ENCODE data around the gene TNNC2. TPM values are rescaled to one million over a fixed set of nuclear protein-coding genes. Genes with fewer than 3 reads are reported as not detected.

TNNC2 gene
- total and polyA plus RNA-seq, 9 of the 15 experiments (the other 6 are each of a cell fraction or from before 2014, with no cell fraction given) = not detected

DNA sequence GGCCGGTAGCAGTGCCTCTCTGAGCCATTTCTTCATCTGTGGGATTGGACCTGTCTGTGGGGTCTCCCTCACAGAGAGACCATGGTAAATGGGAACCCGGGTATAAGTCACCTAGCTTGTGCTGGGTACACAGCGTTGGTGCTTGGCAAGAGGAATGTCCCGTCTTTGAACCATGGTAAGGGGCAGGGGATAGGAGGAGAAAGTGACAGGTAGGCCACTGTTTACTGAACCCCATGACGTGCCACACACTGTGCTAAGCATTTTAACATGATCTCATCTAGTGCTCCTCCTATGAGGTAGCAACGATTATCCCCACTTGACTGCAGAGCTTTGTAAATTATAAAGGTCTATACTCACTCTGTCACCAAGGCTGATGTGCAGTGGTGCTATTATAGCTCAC lies 600 bp upstream of the TNNC2 start (continued):
- TF ChIP-seq ZBTB7A (IDR thresholded peaks at IDR 0.05; ENCODE audit: borderline replicate concordance, control insufficient read depth, low read depth, low read length) = no peak
- TF ChIP-seq ZFP1 (CRISPR knock-in tag; IDR thresholded peaks at IDR 0.05) = no peak

GRCh38 chr20:45826381-45827019 lies 612 bp downstream of the TNNC2 start:
- intact Hi-C loops (cut with micrococcal nuclease) (no loop called here), in situ Hi-C loops (cut with MboI) (no loop called here)
- H3K4me1 ChIP-seq (replicated peaks in 1 of 2; ENCODE audit: control insufficient read depth in 2 of 2, insufficient read depth in 2 of 2, low read length in 2 of 2) = peaks cover 14 to 32% of the 10 kb centered on the region in 2 experiments; a peak in 4 of 5 replicates
- ChIA-PET POLR2A (interaction anchor here (0.6 to 0.7 kb wide), 6 partner anchors 48 to 941 kb away, joined by 3 read pairs; partner anchors contain the start of gene YWHAB), CTCF (ENCODE audit: low intra/inter-chr PET ratio) (no interaction called here)
- peak overlapping the region in 1 of 2 experiments; percentile 10; a peak in 1 of 4 replicates for H3K9ac ChIP-seq (ENCODE audit: insufficient read depth in 1 of 2, low read depth in 2 of 2, low read length in 2 of 2)
- peaks cover 0 to 4% of the 10 kb centered on the region in 2 experiments; a peak in 1 of 5 replicates for H3K27me3 ChIP-seq (ENCODE audit: control insufficient read depth in 2 of 2, insufficient read depth in 2 of 2, low read length in 2 of 2)
- no peaks in the 10 kb centered on the region for H3K9me1 ChIP-seq (ENCODE audit: control insufficient read depth, insufficient read depth, low read length)
- no peaks in the 10 kb centered on the region for H3K36me3 ChIP-seq (ENCODE audit: control insufficient read depth, insufficient read depth, low read length)
- H3K27ac ChIP-seq (ENCODE audit: extremely low read depth, low read depth, low read length) = no peak overlapping the region
- WGBS (ENCODE audit: insufficient coverage, low coverage, missing lambda C conversion rate) = 28% methylated on average over 5 of the region's 6 CpGs
- DNase-seq (ENCODE audit: extremely low read depth in 1 of 4, low spot score in 3 of 4) = peak; percentile 52 to 67 (median 58)
- no TSS peak for BruUV-seq (replicated peaks)
- peak overlapping the region; percentile 53; the same call in 1 of the 2 replicates for H2AFZ ChIP-seq (ENCODE audit: low read depth, low read length)
- H3K79me2 ChIP-seq (ENCODE audit: control insufficient read depth, insufficient read depth, low read length) = no peaks in the 10 kb centered on the region
- FAIRE-seq = peak; percentile 6
- H4K20me1 ChIP-seq (replicated peaks; ENCODE audit: control insufficient read depth, insufficient read depth, low read length) = no peaks in the 10 kb centered on the region
- peak; percentile 56 for ATAC-seq
- H3K9me3 ChIP-seq (replicated peaks; ENCODE audit: control insufficient read depth, insufficient read depth, low read depth, low read length) = no peaks in the 10 kb centered on the region
- no peak overlapping the region for H3K4me2 ChIP-seq (ENCODE audit: insufficient read depth, low read length)
- no peak overlapping the region for H3K4me3 ChIP-seq
- TF ChIP-seq ZNF384 (IDR thresholded peaks at IDR 0.05; ENCODE audit: low read depth, low read length) (no peak), ETV1 (tag; conservative IDR thresholded peaks at IDR 0.05; ENCODE audit: low read depth) (no peak), NCOA6 (IDR thresholded peaks at IDR 0.05) (no peak), TCF3 (CRISPR knock-in tag; IDR thresholded peaks at IDR 0.05) (no peak), U2AF2 (optimal IDR thresholded peaks at IDR 0.05; ENCODE audit: low read depth, low read length) (no peak), EWSR1 (IDR thresholded peaks at IDR 0.05; ENCODE audit: borderline replicate concordance, low read depth, partially characterized antibody) (no peak), CEBPB (tag; IDR thresholded peaks at IDR 0.05) (no peak), PPARD (CRISPR knock-in tag; IDR thresholded peaks at IDR 0.05) (no peak), ATF1 (CRISPR knock-in tag; IDR thresholded peaks at IDR 0.05) (no peak), ATF1 (tag; IDR thresholded peaks at IDR 0.05) (no peak), WHSC1 (IDR thresholded peaks at IDR 0.05; ENCODE audit: low read length) (no peak), FOSL1 (tag; conservative IDR thresholded peaks at IDR 0.05) (peak; percentile 57), KDM1A (IDR thresholded peaks at IDR 0.05) (no peak), ZC3H4 (CRISPR knock-in tag; IDR thresholded peaks at IDR 0.05; ENCODE audit: borderline replicate concordance) (no peak), JUN (IDR thresholded peaks at IDR 0.05; ENCODE audit: borderline replicate concordance, low read depth, low read length) (0 out of 2 replicates have a peak, but pooled peaks have one; percentile 5), JUN (CRISPR knock-in tag; IDR thresholded peaks at IDR 0.05; ENCODE audit: borderline replicate concordance) (no peak)
- TF ChIP-seq, protein P1, sequence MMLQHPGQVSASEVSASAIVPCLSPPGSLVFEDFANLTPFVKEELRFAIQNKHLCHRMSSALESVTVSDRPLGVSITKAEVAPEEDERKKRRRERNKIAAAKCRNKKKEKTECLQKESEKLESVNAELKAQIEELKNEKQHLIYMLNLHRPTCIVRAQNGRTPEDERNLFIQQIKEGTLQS (IDR thresholded peaks at IDR 0.05) = peak; percentile 60
- TF ChIP-seq, protein P1 (CRISPR knock-in tag; conservative IDR thresholded peaks at IDR 0.05) = no peak
- TF ChIP-seq, protein P2, sequence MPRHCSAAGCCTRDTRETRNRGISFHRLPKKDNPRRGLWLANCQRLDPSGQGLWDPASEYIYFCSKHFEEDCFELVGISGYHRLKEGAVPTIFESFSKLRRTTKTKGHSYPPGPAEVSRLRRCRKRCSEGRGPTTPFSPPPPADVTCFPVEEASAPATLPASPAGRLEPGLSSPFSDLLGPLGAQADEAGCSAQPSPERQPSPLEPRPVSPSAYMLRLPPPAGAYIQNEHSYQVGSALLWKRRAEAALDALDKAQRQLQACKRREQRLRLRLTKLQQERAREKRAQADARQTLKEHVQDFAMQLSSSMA (CRISPR knock-in tag; IDR thresholded peaks at IDR 0.05) = no peak

All from K562 (cell line).